Erythroblast (primary cell): Measurements from ENCODE around the gene VEGFA.

Experiments
- GATA1 ChIP-seq: IDR thresholded peaks from 2 replicates; pipeline ENCODE4 v1.6.1; 2011; ENCODE audit warnings: low read depth, mild to moderate bottlenecking, control low read depth, low read length, moderate library complexity
- POLR2A ChIP-seq: IDR thresholded peaks from 2 replicates; pipeline ENCODE4 v1.6.1; 2011; ENCODE audit warnings: mild to moderate bottlenecking, low read length

DNA sequence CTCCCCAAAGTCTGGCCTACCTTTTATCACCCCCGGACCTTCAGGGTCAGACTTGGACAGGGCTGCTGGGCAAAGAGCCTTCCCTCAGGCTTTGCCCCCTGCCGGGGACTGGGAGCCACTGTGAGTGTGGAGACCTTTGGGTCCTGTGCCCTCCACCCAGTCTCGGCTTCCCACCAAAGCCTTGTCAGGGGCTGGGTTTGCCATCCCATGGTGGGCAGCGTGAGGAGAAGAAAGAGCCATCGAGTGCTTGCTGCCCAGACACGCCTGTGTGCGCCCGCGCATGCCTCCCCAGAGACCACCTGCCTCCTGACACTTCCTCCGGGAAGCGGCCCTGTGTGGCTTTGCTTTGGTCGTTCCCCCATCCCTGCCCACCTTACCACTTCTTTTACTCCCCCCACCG is 10.3 kb downstream of the VEGFA start:
- no peak for TF ChIP-seq POLR2A
- no peak for TF ChIP-seq GATA1
